HUES48 (cell line): ENCODE data around the gene ANKRD63.
A peak's percentile ranks its signal among the peaks of the same experiment; 100 is the strongest.

Experiments
- H3K27ac ChIP-seq: one replicate; pipeline ENCODE4 v1.7.0; 2013; ENCODE audit warnings: low read depth, low read length, inconsistent platforms
- H3K27me3 ChIP-seq: 2 replicates; pipeline ENCODE4 v1.6.1; 2013; ENCODE audit warnings: mild to moderate bottlenecking, low read length; ENCODE audit not compliant: control insufficient read depth, insufficient read depth
- H3K36me3 ChIP-seq: 2 replicates; pipeline ENCODE4 v1.6.1; 2013; ENCODE audit warnings: low read length; ENCODE audit not compliant: control insufficient read depth, insufficient read depth
- H3K4me1 ChIP-seq: 2 replicates; pipeline ENCODE4 v1.6.1; 2013; ENCODE audit warnings: mild to moderate bottlenecking, low read length; ENCODE audit not compliant: control insufficient read depth, insufficient read depth
- H3K4me3 ChIP-seq: 2 replicates; pipeline ENCODE4 v1.5.1; 2013; ENCODE audit warnings: mild to moderate bottlenecking, low read depth, low read length
- H3K9ac ChIP-seq: 2 replicates; pipeline ENCODE4 v1.6.1; 2013; ENCODE audit warnings: mild to moderate bottlenecking, low read depth, low read length, moderate library complexity
- H3K9me3 ChIP-seq: 2 replicates; pipeline ENCODE4 v1.6.1; 2013; ENCODE audit warnings: low read length; ENCODE audit not compliant: control insufficient read depth, insufficient read depth

ANKRD63 gene

DNA sequence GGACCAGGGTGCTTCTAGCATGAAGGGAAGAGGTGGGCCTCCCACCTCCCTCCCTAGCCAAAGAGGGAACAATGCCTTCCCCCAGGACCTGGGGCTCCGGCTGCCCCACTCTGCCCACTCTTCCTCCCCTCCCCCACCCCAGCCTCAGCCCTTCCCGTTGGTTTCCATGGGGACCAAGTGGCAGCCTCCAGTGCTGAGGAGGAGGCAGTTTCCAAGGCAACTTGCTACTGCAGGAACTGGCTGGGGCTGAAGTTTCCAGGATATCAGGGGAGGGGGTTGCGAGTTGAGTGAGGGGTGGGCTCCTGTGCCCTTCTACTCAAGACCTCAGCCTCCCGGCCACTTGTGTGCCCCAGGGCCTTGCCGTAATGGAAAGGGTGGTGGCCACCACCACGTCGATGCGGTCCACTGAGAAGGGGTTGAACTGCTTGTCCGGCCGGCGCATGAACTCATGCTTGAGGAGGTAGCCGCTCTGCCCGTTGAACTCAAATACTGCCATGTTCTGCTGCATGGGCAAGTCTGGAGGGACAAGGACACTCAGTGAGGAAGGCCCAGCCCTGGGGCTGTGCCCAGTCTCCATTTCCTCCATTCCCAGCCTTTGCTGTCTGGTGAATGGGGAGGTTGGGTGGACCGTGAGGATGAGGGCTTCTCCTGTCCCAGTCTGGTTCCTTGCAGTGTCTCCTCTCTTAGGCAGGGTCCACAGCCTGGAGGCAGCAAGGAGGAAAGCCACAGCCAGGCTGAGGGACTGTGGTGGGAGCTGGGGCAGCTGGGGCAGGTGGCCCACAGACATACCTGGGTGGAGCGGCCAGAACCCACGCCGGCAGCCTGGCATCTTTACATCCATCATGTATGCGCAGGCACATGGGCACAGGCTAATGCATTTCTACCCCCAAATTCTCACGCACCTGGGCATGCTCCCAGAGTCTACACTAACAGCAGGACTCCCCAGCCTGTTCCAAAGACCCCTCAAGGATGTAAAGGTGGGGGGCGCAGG is 11.3 kb upstream of the ANKRD63 start:
- no peaks in the 10 kb centered on the region for H3K36me3 ChIP-seq
- peaks cover 11% of the 10 kb centered on the region for H3K4me1 ChIP-seq
- H3K27me3 ChIP-seq = peaks cover 49% of the 10 kb centered on the region
- no peak overlapping the region for H3K9ac ChIP-seq
- H3K27ac ChIP-seq = no peak overlapping the region
- no peak overlapping the region for H3K4me3 ChIP-seq
- no peaks in the 10 kb centered on the region for H3K9me3 ChIP-seq

- H3K36me3 ChIP-seq = no peaks in the 10 kb centered on the region
Observed at GRCh38 chr15:40293006-40293405, 10.1 kb upstream of the ANKRD63 start.

DNA sequence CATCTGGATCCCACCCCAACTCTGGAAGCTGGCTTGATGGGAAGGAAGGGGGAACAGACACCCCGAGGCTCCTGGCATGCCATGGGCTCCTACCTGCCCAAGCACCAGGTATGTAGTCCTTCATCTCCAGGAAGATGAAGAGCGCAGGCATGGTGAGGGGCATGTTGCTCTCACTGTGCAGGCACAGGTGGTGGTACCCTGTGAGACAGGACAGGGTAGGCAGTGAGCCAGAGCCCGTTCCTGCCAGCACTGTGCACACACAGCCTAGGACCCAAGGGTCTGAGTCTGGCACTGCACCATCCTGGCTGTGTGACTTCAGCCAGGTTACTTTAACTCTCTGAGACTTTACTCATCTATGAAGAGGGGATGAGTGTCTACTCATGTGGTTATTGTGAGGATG is 9.4 kb upstream of the ANKRD63 start:
- no peak overlapping the region for H3K9ac ChIP-seq
- no peaks in the 10 kb centered on the region for H3K36me3 ChIP-seq
- no peak overlapping the region for H3K27ac ChIP-seq
- H3K27me3 ChIP-seq = peaks cover 57% of the 10 kb centered on the region
- no peak overlapping the region for H3K4me3 ChIP-seq
- peaks cover 11% of the 10 kb centered on the region for H3K4me1 ChIP-seq
- H3K9me3 ChIP-seq = no peaks in the 10 kb centered on the region

More at GRCh38 chr15:40293006-40293405, 10.1 kb upstream of the ANKRD63 start:
- Histone ChIP-seq H3K4me3 (no peak overlapping the region), H3K27ac (no peak overlapping the region), H3K9ac (no peak overlapping the region), H3K27me3 (peaks cover 51% of the 10 kb centered on the region), H3K4me1 (peaks cover 11% of the 10 kb centered on the region), H3K9me3 (no peaks in the 10 kb centered on the region)

DNA sequence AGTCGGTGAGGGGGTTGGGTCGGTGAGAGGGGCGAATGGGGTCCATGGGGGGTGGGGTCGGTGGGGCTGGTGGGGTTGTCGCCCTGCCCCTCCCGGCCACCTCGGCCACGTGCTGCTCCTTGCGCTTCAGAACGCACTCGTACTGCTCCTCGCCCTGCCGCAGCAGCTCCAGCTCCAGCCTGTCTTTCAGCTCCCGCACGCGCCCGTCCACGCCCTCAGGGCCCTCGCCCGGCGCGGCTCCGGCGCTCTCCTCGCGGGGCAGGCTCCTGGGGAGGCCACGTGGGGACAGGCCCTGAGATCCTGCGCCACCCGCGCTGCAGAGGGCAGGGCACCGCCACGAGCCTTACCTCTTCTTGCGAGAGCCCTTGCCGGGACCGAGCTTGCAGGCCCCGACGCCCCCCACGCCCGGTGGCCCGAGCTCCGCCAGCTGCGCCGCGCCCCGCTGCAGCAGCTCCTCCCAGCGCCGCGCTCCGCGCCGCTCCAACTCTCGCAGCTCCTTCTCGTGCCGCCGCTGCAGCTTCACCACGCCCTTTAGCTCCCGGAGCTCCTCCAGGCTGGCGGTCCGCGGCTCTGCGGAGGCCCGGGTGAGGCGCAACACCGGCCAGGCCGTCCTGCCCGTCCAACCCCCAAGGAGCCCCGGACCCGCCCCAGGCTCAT is 8.2 kb upstream of the ANKRD63 start:
- Histone ChIP-seq H3K9ac (no peak overlapping the region), H3K27ac (no peak overlapping the region), H3K36me3 (no peaks in the 10 kb centered on the region), H3K27me3 (peaks cover 61% of the 10 kb centered on the region), H3K4me3 (peak overlapping the region; percentile 53; the same call in 1 of the 2 replicates), H3K9me3 (no peaks in the 10 kb centered on the region), H3K4me1 (peaks cover 14% of the 10 kb centered on the region)

GRCh38 chr15:40290545-40290917 is 7.7 kb upstream of the ANKRD63 start:
- H3K4me3 ChIP-seq = no peak overlapping the region; the same call in 1 of the 2 replicates
- H3K9ac ChIP-seq = no peak overlapping the region
- H3K4me1 ChIP-seq = peaks cover 19% of the 10 kb centered on the region
- no peak overlapping the region for H3K27ac ChIP-seq
- H3K9me3 ChIP-seq = no peaks in the 10 kb centered on the region
- no peaks in the 10 kb centered on the region for H3K36me3 ChIP-seq
- peaks cover 66% of the 10 kb centered on the region for H3K27me3 ChIP-seq

GRCh38 chr15:40289140-40289775 is 6.4 kb upstream of the ANKRD63 start:
- Histone ChIP-seq H3K27me3 (peaks cover 77% of the 10 kb centered on the region), H3K27ac (no peak overlapping the region), H3K4me1 (peaks cover 27% of the 10 kb centered on the region), H3K9ac (no peak overlapping the region), H3K9me3 (no peaks in the 10 kb centered on the region), H3K36me3 (no peaks in the 10 kb centered on the region), H3K4me3 (no peak overlapping the region)

DNA sequence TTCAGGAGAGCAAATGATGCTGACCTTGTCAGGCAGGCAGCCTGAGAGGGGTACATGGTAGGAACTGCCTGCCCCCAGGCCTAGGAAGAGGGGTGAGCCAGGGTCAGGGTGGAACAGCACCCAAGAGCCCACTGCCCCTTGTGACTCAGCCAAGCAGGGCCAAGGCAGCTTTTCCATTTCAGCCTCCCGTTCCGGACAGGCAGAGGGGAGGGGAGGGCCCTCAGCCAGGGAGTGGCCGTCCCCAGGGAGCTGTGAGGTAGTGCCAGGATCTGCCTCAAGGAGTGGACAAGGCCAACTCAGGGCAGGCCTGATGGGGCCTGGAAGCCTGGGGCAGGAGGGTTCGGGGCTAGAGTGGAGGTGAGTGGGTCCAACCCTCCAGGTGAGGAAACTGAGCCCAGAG is 5.1 kb upstream of the ANKRD63 start:
- no peaks in the 10 kb centered on the region for H3K36me3 ChIP-seq
- H3K9ac ChIP-seq = no peak overlapping the region
- H3K27me3 ChIP-seq = peaks cover 77% of the 10 kb centered on the region
- H3K4me3 ChIP-seq = no peak overlapping the region
- peaks cover 35% of the 10 kb centered on the region for H3K4me1 ChIP-seq
- no peak overlapping the region for H3K27ac ChIP-seq
- no peaks in the 10 kb centered on the region for H3K9me3 ChIP-seq

DNA sequence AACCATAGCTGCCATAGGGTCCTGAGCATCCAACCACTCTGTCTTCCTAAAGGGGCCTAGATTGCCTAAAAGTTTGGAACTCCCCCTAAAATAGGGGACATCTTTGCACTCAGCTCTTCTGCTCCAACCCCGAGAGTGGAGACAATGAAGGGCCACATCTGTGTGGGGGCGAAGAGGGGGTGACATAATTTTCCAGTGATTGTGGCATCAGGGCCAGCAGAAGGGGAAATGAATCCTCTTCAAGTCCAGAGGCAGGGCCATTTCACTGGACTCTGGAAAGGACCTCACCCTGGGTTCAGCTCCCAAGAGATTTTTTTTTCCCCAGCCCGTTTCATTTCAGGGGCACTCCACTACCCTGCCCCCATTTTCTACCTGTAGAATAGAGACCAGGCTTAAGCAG is 4.6 kb upstream of the ANKRD63 start:
- no peaks in the 10 kb centered on the region for H3K9me3 ChIP-seq
- H3K9ac ChIP-seq = no peak overlapping the region
- H3K4me1 ChIP-seq = peaks cover 35% of the 10 kb centered on the region
- peaks cover 77% of the 10 kb centered on the region for H3K27me3 ChIP-seq
- no peak overlapping the region for H3K4me3 ChIP-seq
- H3K36me3 ChIP-seq = no peaks in the 10 kb centered on the region
- H3K27ac ChIP-seq = no peak overlapping the region

- Histone ChIP-seq H3K36me3 (no peaks in the 10 kb centered on the region), H3K4me3 (no peak overlapping the region), H3K27me3 (peaks cover 77% of the 10 kb centered on the region), H3K27ac (no peak overlapping the region), H3K4me1 (peaks cover 33% of the 10 kb centered on the region), H3K9me3 (no peaks in the 10 kb centered on the region), H3K9ac (no peak overlapping the region)
Observed at GRCh38 chr15:40286794-40287193, 3.9 kb upstream of the ANKRD63 start.

DNA sequence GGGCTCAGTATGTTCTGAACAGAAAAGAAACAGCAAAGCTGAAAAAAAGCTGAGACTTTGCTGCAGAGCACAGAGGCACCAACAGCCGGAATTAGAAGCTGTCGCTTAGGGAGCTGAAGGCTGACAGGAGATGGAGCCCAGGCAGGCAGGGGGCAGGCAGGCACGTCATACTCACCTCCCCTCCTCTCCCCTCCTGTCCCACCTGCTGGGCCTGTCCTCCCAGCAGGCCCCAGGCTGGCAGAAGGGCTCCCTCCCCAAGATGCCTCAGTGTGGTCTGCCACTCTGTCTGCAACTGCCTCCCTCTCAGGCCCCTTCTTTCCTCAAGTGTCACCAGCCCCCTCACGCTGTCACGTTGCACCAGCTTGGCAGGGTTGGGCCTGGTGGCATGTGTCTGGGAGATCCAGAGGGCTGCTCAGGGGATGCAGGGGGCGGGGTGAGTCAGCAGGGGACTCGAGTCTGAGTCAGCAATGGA is 3.2 kb upstream of the ANKRD63 start:
- Histone ChIP-seq H3K27ac (peak overlapping the region; percentile 80), H3K4me3 (no peak overlapping the region), H3K27me3 (peaks cover 77% of the 10 kb centered on the region), H3K4me1 (peaks cover 34% of the 10 kb centered on the region), H3K9me3 (no peaks in the 10 kb centered on the region), H3K36me3 (no peaks in the 10 kb centered on the region), H3K9ac (no peak overlapping the region)
